Omental fat pad (tissue), 4 donors: Measurements from ENCODE around the gene RIMBP2. TPM values are rescaled to one million over a fixed set of nuclear protein-coding genes. Genes with fewer than 3 reads are reported as not detected.

Experiments
- ATAC-seq: fragments of 150-250 bp; one replicate; pipeline ENCODE4 v1.9.1; 2016; ENCODE audit warnings: mild to moderate bottlenecking, moderate library complexity; ENCODE audit not compliant: low FRiP score
- DNase-seq: peaks from one replicate; pipeline ENCODE4 v3.0.0-alpha.2; 2019; ENCODE audit warnings: low spot score
- total RNA-seq, 4 donors: library from RNA; depleted of rRNA; stranded (reverse); fragments of >200 nt; gene quantifications; one replicate each; pipeline ENCODE4 v1.1.0, GENCODE V29; 2016
- TF ChIP-seq, protein P1 (sequence below), 3 donors: fragments of 450-650 bp; IDR thresholded peaks; one replicate each; pipeline ENCODE4 v1.5.1; 2016 to 2017; ENCODE audit warnings: antibody characterized with exemption in 3 of 3, mild to moderate bottlenecking in 3 of 3, moderate library complexity in 2 of 3

The RIMBP2 gene
- total RNA-seq, 4 donors from 2014 or later, result 0.36 to 3.2 (median 1.6) TPM; not detected in 1

- DNase-seq (no peak), ATAC-seq (no peak)
- TF ChIP-seq, protein P1, sequence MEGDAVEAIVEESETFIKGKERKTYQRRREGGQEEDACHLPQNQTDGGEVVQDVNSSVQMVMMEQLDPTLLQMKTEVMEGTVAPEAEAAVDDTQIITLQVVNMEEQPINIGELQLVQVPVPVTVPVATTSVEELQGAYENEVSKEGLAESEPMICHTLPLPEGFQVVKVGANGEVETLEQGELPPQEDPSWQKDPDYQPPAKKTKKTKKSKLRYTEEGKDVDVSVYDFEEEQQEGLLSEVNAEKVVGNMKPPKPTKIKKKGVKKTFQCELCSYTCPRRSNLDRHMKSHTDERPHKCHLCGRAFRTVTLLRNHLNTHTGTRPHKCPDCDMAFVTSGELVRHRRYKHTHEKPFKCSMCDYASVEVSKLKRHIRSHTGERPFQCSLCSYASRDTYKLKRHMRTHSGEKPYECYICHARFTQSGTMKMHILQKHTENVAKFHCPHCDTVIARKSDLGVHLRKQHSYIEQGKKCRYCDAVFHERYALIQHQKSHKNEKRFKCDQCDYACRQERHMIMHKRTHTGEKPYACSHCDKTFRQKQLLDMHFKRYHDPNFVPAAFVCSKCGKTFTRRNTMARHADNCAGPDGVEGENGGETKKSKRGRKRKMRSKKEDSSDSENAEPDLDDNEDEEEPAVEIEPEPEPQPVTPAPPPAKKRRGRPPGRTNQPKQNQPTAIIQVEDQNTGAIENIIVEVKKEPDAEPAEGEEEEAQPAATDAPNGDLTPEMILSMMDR (IDR thresholded peaks at IDR 0.05), result no peak
These were observed 368.5 kb downstream of the RIMBP2 start for GRCh38 chr12:130347588-130347987.

Other genes starting within 250 kb of the RIMBP2 start
- 10 to 100 TPM; 30.6 to 37.6 (median 33.5) TPM for gene STX2, start 123.0 kb upstream of the RIMBP2 start, total RNA-seq
- 100 to 1,000 TPM; 159 to 468 (median 228) TPM for gene RAN, start 155.8 kb upstream of the RIMBP2 start, total RNA-seq
- gene ADGRD1, start 237.6 kb upstream of the RIMBP2 start, total RNA-seq, result 10 to 100 TPM; 34.3 to 98.6 (median 52.4) TPM